Panc1 (cell line): ENCODE results near the gene ADK. TPM values are rescaled to one million over a fixed set of nuclear protein-coding genes. Genes with fewer than 3 reads are reported as not detected.

ENCODE experiments used
- ATAC-seq: fragments of 200-7000 bp; cut with Tn5 transposase; 2 replicates; pipeline ENCODE4 v1.9.1; 2020; ENCODE audit warnings: mild to moderate bottlenecking, moderate library complexity
- BruUV-seq: library from RNA; stranded (reverse); fragments of 400-500 nt; replicated peaks from 2 replicates; lab custom pipeline; 2021; lab: Mats Ljungman, UMichigan
- CTCF ChIA-PET: fragments of 300-600 bp; sonication (Branson Sonifier 250); formaldehyde crosslinking; loops from one replicate; lab custom pipeline; 2022; ENCODE audit warnings: antibody characterized with exemption; lab: Charles Lee
- POLR2A ChIA-PET: fragments of 300-600 bp; sonication (Branson Sonifier 250); formaldehyde crosslinking; loops from one replicate; lab custom pipeline; 2022; ENCODE audit warnings: antibody characterized with exemption; lab: Charles Lee
- DNase-seq: peaks from one replicate; pipeline ENCODE4 v3.0.0-alpha.2; 2010; ENCODE audit warnings: low read depth, low spot score
- H3K27ac ChIP-seq: 2 replicates; pipeline ENCODE4 v1.5.1; 2011; ENCODE audit warnings: mild to moderate bottlenecking, low read length, inconsistent platforms
- H3K27me3 ChIP-seq: fragments of 200-500 bp; sonication (Bioruptor generic); 2 replicates; pipeline ENCODE4 v1.6.0; 2014; ENCODE audit warnings: low read length, inconsistent platforms; ENCODE audit not compliant: control insufficient read depth, insufficient read depth
- H3K36me3 ChIP-seq: fragments of 200-500 bp; sonication (Bioruptor generic); 2 replicates; pipeline ENCODE4 v1.5.1; 2014; ENCODE audit warnings: inconsistent platforms, mild to moderate bottlenecking, low read length, moderate library complexity; ENCODE audit not compliant: control insufficient read depth, insufficient read depth
- H3K4me1 ChIP-seq: 2 replicates; pipeline ENCODE4 v1.5.1; 2011; ENCODE audit warnings: inconsistent platforms, mild to moderate bottlenecking, low read length, moderate library complexity; ENCODE audit not compliant: control insufficient read depth, insufficient read depth
- H3K4me3 ChIP-seq, 2 experiments: 2 replicates each; pipeline ENCODE4 v1.5.1; 2011 to 2012; ENCODE audit warnings: low read depth in 2 of 2, low read length in 2 of 2, mild to moderate bottlenecking in 2 of 2, inconsistent platforms in 1 of 2, moderate library complexity in 1 of 2
- H3K9me3 ChIP-seq: fragments of 200-500 bp; sonication (Bioruptor generic); 2 replicates; pipeline ENCODE4 v1.5.1; 2014; ENCODE audit warnings: low read depth, mild to moderate bottlenecking, inconsistent platforms, low read length, moderate library complexity; ENCODE audit not compliant: control insufficient read depth, insufficient read depth
- CTCF ChIP-seq: fragments of 450-650 bp; IDR thresholded peaks from 2 replicates; pipeline ENCODE4 v1.5.1; 2017; ENCODE audit warnings: mild to moderate bottlenecking
- POLR2AphosphoS5 ChIP-seq: IDR thresholded peaks from 2 replicates; pipeline ENCODE4 v1.6.1; 2012; ENCODE audit warnings: mild to moderate bottlenecking, low read depth, low read length, moderate library complexity
- REST ChIP-seq, 2 experiments: IDR thresholded peaks; 2 replicates each; pipeline ENCODE4 v1.6.1; 2011 to 2012; ENCODE audit warnings: low read depth in 2 of 2, control low read depth in 1 of 2, low read length in 1 of 2, mild to moderate bottlenecking in 1 of 2, moderate library complexity in 1 of 2; ENCODE audit not compliant: insufficient read depth in 1 of 2
- SIN3A ChIP-seq: IDR thresholded peaks from 2 replicates; pipeline ENCODE4 v1.6.1; 2012; ENCODE audit warnings: low read depth, mild to moderate bottlenecking, low read length, moderate library complexity, borderline replicate concordance; ENCODE audit not compliant: insufficient read depth
- TCF7L2 ChIP-seq: IDR thresholded peaks from 2 replicates; pipeline ENCODE4 v1.6.1; 2011; ENCODE audit warnings: mild to moderate bottlenecking, low read depth, low read length, inconsistent platforms
- in situ Hi-C: cut with HindIII; loops from 2 replicates; pipeline ENCODE4 v1.10.0; 2016; ENCODE audit warnings: low sequenced_read_pairs, low pct_unique_long_range_greater_than_20kb
- intact Hi-C: fragments of 100-400 bp; cut with micrococcal nuclease; formaldehyde crosslinking; loops from one replicate; pipeline ENCODE4 v1.10.0; 2022; ENCODE audit not compliant: unreplicated experiment
- total RNA-seq: library from RNA; stranded (reverse); gene quantifications from one replicate; pipeline ENCODE4 v1.2.1, GENCODE V29; 2021; ENCODE audit not compliant: unreplicated experiment

Gene ADK
- total RNA-seq, 1 experiment from 2014 or later = 64.5 TPM

GRCh38 chr10:74556072-74556705, 405.2 kb downstream of the ADK start:
- in situ Hi-C loops = no loop called here
- POLR2A ChIA-PET = no interaction called here

GRCh38 chr10:74557098-74557497, 406.1 kb downstream of the ADK start:
- H3K4me1 ChIP-seq = no peaks in the 10 kb centered on the region
- H3K27ac ChIP-seq = no peak overlapping the region
- no peak for TF ChIP-seq SIN3A
- no peak for TF ChIP-seq POLR2AphosphoS5
- TF ChIP-seq REST (IDR thresholded peaks at IDR 0.05; ENCODE audit: insufficient read depth in 1 of 2, low read depth in 2 of 2, low read length in 1 of 2) = no peak
- no peak for TF ChIP-seq TCF7L2
- TF ChIP-seq CTCF = no peak
- ChIA-PET CTCF (no interaction called here), POLR2A (no interaction called here)
- DNase-seq = no peak
- in situ Hi-C loops (no loop called here), intact Hi-C loops (no loop called here)
- no peaks in the 10 kb centered on the region for H3K9me3 ChIP-seq
- no peak for ATAC-seq
- BruUV-seq = no TSS peak
- no peak overlapping the region for H3K4me3 ChIP-seq
- no peaks in the 10 kb centered on the region for H3K27me3 ChIP-seq
- H3K36me3 ChIP-seq = no peaks in the 10 kb centered on the region

More at GRCh38 chr10:74556072-74556705, 405.2 kb downstream of the ADK start:
- Histone ChIP-seq H3K27me3 (no peaks in the 10 kb centered on the region), H3K4me3 (no peak overlapping the region), H3K36me3 (no peaks in the 10 kb centered on the region), H3K9me3 (no peaks in the 10 kb centered on the region), H3K4me1 (no peaks in the 10 kb centered on the region), H3K27ac (no peak overlapping the region)
- intact Hi-C loops = no loop called here
- TF ChIP-seq TCF7L2 = no peak
- no peak for DNase-seq
- no peak for ATAC-seq
- no TSS peak for BruUV-seq
- CTCF ChIA-PET = no interaction called here

- H3K9me3 ChIP-seq = no peaks in the 10 kb centered on the region
- BruUV-seq = no TSS peak
- no peak for TF ChIP-seq REST (IDR thresholded peaks at IDR 0.05; ENCODE audit: insufficient read depth in 1 of 2, low read depth in 2 of 2, low read length in 1 of 2)
- no peak for TF ChIP-seq CTCF
- no peak for TF ChIP-seq SIN3A
- no peak for TF ChIP-seq POLR2AphosphoS5
- no peak for TF ChIP-seq TCF7L2
- no peaks in the 10 kb centered on the region for H3K27me3 ChIP-seq
- DNase-seq (no peak), ATAC-seq (no peak)
- intact Hi-C loops (no loop called here), in situ Hi-C loops (no loop called here)
- no peaks in the 10 kb centered on the region for H3K36me3 ChIP-seq
- H3K27ac ChIP-seq = no peak overlapping the region
- H3K4me1 ChIP-seq = no peaks in the 10 kb centered on the region
- no peak overlapping the region for H3K4me3 ChIP-seq
- ChIA-PET POLR2A (no interaction called here), CTCF (no interaction called here)
These were observed 407.4 kb downstream of the ADK start for GRCh38 chr10:74558403-74558802.
